ENCODE measurements around the gene ADORA1.

Gene ADORA1

GRCh38 chr1:203127666-203128430, at the start of gene ADORA1:
ADORA1 (plus strand) TSS chr1:203127726; CDS start chr1:203128842, 1,116 bp downstream.
- no peak for DNase-seq (ENCODE audit: low read depth in 2 of 3, low spot score in 1 of 3)

GRCh38 chr1:203077956-203078355, 49.6 kb upstream of the ADORA1 start:
- DNase-seq (ENCODE audit: low read depth in 2 of 3, low spot score in 1 of 3), result no peak

GRCh38 chr1:203078478-203078877, 49.0 kb upstream of the ADORA1 start:
- no peak for DNase-seq (ENCODE audit: low read depth in 2 of 3, low spot score in 1 of 3)

- no peak for DNase-seq (ENCODE audit: low read depth in 2 of 3, low spot score in 1 of 3)
These were observed 47.1 kb upstream of the ADORA1 start for GRCh38 chr1:203080456-203080855.

GRCh38 chr1:203081465-203082230, 45.9 kb upstream of the ADORA1 start:
- no peak for DNase-seq (ENCODE audit: low read depth in 2 of 3, low spot score in 1 of 3)

GRCh38 chr1:203082231-203082505, 45.4 kb upstream of the ADORA1 start:
- no peak for DNase-seq (ENCODE audit: low read depth in 2 of 3, low spot score in 1 of 3)

- DNase-seq (ENCODE audit: low read depth in 2 of 3, low spot score in 1 of 3), result no peak
These were observed 44.7 kb upstream of the ADORA1 start for GRCh38 chr1:203082571-203083462.

GRCh38 chr1:203083463-203083921, 44.0 kb upstream of the ADORA1 start:
- no peak for DNase-seq (ENCODE audit: low read depth in 2 of 3, low spot score in 1 of 3)

- peak in 2 of 3 donors; percentile 28 to 53 for DNase-seq (ENCODE audit: low read depth in 2 of 3, low spot score in 1 of 3)
These were observed 42.7 kb upstream of the ADORA1 start for GRCh38 chr1:203084588-203085527.

GRCh38 chr1:203085528-203086406, 41.8 kb upstream of the ADORA1 start, which contains the start of gene MYOG:
MYOG (minus strand) TSS chr1:203086012; CDS start chr1:203085961, 51 bp downstream.
- no peak for DNase-seq (ENCODE audit: low read depth in 2 of 3, low spot score in 1 of 3)

GRCh38 chr1:203086992-203087763, 40.3 kb upstream of the ADORA1 start:
- DNase-seq (ENCODE audit: low read depth in 2 of 3, low spot score in 1 of 3), result no peak

- DNase-seq (ENCODE audit: low read depth in 2 of 3, low spot score in 1 of 3), result no peak
These were observed 39.1 kb upstream of the ADORA1 start for GRCh38 chr1:203088441-203088840.

- DNase-seq (ENCODE audit: low read depth in 2 of 3, low spot score in 1 of 3), result no peak
These were observed 38.4 kb upstream of the ADORA1 start for GRCh38 chr1:203089001-203089650.

- DNase-seq (ENCODE audit: low read depth in 2 of 3, low spot score in 1 of 3), result no peak
These were observed 37.9 kb upstream of the ADORA1 start for GRCh38 chr1:203089651-203090045.

- DNase-seq (ENCODE audit: low read depth in 2 of 3, low spot score in 1 of 3), result no peak
These were observed 36.9 kb upstream of the ADORA1 start for GRCh38 chr1:203090421-203091198.

GRCh38 chr1:203091199-203091477, 36.4 kb upstream of the ADORA1 start:
- DNase-seq (ENCODE audit: low read depth in 2 of 3, low spot score in 1 of 3), result no peak

GRCh38 chr1:203091761-203092330, 35.7 kb upstream of the ADORA1 start:
- no peak for DNase-seq (ENCODE audit: low read depth in 2 of 3, low spot score in 1 of 3)

Data from stimulated activated CD4-positive, alpha-beta T cell treated with anti-CD3 and anti-CD28 coated beads, Interleukin-12 subunit alpha, Interleukin-12 subunit beta, amount 100 ng/mL, for 48 hours (primary cell).